Measurements from ENCODE around the gene SMAD9.
"Not testable (repeated sequence)": the region's sequence is repeated elsewhere in the genome, so short reads cannot be mapped to it uniquely, and the experiment has no call there.

SMAD9 gene

DNA sequence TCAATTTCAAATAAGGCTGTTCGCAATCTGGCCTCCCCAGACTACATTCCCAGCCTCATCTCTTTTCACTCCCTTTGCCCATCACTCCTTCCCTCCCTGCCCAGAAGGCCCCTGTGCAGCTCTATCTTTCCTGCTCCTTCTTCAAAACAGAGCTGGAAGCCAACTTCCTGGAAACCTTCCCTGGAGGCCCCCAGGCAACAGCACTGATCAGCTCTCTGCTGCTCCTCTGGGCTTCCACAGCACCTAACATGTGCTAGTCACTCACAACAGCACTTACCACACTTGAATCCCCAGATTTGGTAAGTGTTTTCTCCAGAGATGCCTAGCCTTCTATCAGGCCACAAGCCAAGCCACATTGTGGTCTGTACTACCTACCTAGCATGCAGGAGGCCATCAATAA is 9.5 kb downstream of the SMAD9 start:
- no peak for DNase-seq (ENCODE audit: low spot score)

DNA sequence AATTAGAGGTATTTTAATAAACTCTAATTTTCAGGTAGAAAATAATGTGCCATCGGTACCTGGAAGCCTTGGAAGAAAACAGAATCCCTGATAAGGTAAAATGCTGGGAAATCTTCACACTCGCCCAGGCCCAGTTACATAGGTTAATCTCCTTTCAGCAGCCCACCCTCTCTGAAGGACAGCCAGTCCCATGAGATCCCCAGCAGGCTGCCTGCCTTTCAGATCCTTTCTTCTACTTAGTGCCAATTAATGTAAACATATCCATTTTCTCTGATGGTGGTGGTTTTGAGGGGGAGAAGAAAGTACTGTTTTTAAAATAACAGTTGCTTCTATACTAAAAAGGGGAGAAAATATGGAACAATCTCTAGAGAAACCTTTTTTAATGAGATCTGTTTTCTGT is 12.2 kb downstream of the SMAD9 start:
- DNase-seq (ENCODE audit: low spot score), result no peak

DNA sequence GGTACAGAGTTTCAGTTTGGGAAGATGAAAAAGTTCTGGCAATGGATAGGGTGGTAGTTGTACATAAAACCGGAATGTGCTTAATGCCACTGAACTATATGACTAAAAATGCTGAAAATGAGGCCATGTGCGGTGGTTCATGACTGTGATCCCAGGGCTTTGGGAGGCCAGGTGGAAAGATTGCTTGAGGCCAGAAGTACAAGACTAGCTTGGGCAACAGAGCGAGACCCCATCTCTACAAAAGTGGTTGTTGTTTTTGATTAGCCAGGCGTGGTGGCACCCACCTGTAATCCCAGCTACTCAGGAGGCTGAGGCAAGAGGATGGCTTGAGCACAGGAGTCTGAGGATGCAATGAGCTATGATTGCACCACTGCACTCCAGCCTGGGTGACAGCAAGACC is 12.8 kb downstream of the SMAD9 start:
- DNase-seq (ENCODE audit: low spot score), result no peak

DNA sequence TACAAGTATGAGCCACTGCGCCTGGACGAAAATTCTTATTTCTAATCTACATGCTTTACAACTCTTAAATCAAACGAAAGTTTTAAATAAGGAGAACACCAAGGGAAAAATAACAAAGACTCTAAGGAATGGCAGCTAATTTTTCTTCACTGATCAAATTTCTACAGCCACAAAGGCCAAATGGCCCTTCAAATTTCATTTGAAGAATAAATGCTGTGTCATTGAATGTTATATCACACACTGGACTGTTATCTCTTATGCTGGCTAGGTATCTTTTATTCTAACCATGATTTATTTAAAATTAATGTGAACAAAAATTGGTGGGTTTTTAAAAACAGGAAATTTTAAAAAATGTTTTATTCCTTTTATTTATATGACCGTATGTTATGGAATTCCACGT is 14.1 kb downstream of the SMAD9 start:
- DNase-seq (ENCODE audit: low spot score), result no peak

DNA sequence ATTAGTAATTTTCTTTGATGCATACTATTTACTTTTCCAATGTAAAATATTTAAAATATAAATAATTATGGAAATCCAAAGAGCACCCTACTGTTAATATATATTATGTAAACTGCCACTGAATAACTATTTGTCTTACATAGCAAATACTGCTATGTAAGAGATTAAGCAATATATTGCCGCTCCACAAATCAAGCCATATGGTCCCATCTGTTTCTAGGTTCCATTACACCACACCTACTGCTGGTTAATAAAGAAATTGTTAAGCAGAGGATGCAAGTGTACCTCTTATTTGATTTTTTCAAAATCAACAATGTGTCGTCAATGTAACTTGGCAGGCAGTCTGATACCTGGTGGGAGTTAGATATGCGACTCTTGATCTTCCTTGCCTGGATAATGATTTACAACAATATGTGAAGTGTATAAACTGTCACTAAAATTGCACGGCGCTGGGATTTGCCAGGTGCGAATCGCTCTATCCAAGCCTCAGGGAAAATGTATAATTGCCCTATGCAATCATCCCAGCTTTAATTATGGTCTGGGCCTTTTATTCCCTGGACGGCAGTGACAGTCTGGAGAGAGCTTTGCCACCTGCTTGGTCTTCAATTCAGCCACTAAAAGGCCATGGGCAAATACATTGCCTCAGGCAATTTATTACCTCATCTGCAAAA is 16.0 kb downstream of the SMAD9 start:
- DNase-seq (ENCODE audit: low spot score), result no peak

DNA sequence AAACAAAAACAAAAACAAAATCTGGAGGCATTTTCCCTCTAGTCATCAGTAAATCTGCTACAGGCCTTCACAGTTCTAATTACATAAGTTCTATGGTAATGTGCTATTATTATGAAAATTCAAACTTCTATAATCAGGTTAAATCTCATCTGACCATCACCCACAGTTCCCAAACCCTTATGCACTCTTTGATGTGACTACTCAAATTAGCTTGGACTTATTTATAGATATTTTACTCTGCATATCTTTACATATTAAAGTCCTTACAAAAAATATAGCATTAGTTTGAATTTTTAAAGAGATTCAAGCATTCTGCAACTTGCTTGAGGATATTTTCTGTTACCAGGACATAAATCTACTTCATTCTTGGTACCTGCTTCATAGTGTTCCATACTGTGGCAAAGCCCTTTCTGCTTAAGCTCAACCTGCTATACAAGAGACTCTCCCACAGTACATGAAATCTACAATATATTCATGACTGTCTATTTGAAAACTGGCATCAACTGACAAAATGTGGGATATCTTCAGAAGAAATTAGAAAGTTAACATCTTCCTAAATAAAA is 22.9 kb downstream of the SMAD9 start:
- DNase-seq (ENCODE audit: low spot score), result no peak

DNA sequence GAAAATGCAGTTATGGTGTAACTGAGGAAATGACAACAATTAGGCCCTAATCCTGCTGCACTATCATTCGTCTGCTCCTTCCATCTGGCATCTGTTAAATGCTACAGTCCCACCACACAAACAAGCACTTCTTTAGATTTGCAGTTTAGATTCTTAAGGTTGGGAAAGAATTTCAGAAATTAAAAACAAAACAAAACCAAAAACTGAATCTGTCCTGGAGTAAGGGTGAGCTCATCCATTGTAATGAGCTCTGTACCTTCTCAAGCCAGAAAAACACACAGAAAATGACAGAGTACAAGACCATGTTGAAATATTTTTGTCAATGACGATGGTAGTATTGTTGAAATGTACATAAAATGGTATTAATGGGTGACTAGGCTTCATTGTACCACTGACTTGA is 28.3 kb downstream of the SMAD9 start:
- DNase-seq (ENCODE audit: low spot score), result no peak

DNA sequence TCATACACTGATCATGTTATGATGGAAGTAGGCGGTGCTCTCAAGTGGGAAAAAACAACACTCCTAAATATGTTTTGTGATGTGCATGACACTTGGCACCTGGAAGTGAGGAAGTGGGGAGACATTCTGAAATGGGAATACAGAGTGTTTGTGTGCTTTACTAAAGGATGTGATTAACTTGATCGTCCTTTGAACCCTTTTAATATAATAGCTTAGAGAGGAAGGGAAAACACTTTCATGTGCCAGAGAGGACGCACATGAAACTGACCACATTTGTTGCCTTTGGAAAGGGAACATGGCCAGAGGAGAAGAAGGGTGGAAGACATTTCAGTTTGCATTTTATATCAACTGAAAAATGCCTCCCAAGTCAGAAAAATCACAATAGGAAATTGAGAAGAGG is 31.4 kb downstream of the SMAD9 start:
- no peak for DNase-seq (ENCODE audit: low spot score)

DNA sequence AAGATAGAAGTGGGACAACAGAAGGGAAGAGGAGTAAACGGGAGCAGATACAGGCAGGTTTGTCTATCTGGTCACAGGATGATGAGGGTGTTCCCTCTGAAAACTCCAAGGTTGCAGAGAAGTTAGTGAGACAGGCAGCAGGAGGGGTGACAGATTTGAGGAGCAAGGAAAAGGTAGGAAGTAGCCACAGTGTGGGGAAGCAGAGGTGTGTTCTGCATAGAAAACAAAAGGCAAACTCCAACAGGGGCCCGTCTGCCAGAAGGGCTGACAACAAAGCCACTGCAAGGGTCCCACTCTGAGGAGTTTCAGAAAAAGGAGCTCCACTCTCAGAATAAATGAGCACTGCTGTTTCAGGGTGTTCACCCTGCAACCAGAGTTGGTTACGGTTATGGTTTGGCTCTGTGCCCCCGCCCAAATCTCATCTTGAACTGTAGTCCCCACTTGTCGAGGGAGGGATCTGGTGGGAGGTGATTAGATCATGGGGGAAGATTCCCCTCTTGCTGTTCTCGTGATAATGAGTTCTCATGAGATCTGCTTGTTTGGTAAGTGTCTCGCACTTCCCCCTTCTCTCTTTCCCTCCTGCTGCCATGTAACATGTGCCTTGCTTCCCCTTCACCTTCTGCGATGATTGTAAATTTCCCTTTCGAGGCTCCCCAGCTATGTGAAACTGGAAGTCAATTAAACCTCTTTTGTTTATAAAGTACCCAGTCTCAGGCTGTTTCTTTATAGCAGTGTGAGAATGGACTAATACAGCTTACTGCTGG is 32.1 kb downstream of the SMAD9 start:
- DNase-seq (ENCODE audit: low spot score), result no peak

DNA sequence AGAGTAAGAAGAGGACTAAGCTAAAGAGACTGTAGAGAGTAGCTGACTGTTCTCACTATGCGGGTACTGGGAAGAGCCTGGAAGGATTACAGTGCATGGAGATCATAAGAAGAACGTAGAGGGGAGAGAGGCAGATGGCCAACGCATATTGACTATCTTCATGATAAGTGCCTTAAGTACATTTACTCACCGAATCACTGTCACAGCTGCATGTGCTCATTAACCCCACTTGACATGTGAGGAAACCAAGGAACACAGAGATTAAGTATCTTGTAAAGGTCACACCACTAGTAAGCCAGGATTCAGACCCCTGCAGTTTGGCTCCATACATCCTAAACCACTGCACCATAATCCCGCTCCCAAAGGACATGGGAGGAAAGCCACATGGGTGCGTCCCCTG is 34.1 kb downstream of the SMAD9 start:
- no peak for DNase-seq (ENCODE audit: low spot score)

DNA sequence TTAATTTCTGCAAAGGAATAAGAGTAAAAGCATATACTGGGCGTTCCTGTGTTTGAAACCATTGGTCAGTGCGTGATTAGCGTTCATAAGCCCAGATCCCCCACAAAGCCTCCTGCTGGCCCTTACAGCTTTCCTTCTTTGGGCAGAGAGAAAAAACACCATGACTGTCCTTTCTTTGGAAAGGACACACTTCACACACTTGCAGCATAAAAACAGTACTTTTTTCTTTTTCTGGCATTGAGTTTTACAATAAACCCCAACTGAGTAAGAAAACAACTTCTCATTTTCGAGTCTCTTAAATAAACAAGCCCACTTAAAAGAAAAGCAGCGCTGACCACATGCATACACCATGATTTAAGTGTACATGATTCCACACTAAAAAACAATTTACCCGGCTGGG is 35.8 kb downstream of the SMAD9 start:
- DNase-seq (ENCODE audit: low spot score), result no peak

DNA sequence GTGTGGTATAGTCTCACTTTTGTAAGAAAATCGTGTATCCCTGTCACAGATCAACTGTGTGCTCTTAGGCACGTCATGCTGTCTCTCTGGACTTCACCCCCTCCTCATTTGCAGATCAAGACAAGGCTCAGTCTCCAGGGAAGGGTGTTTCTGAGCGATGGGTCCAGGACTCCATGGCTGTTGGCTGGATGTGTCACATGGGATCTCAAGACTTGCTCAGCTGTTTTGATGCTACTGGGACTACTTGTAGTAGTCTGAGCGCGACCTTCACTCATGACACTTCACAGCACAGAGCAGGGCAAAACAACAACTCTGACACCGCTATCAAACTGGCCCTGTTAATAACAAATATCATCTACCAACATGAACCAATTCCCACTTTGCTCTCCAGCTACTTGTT is 36.2 kb downstream of the SMAD9 start:
- no peak for DNase-seq (ENCODE audit: low spot score)

DNA sequence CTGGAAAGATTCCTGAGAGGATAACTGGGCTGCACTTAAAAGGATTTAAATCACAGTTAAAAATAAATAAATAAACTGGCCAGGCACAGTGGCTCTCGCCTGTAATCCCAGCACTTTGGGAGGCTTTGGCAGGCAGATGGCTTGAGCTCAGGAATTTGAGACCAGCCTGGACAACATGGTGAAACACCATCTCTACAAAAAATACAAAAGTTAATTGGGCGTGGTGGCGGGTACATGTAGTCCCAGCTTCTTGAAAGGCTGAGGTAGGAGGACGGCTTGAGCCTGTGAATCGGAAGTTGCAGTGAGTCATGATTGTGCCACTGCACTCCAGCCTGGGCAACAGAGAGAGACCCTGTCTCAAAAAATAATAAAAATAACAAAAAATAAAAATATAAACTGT is 36.6 kb downstream of the SMAD9 start:
- DNase-seq (ENCODE audit: low spot score), result not testable (repeated sequence)

DNA sequence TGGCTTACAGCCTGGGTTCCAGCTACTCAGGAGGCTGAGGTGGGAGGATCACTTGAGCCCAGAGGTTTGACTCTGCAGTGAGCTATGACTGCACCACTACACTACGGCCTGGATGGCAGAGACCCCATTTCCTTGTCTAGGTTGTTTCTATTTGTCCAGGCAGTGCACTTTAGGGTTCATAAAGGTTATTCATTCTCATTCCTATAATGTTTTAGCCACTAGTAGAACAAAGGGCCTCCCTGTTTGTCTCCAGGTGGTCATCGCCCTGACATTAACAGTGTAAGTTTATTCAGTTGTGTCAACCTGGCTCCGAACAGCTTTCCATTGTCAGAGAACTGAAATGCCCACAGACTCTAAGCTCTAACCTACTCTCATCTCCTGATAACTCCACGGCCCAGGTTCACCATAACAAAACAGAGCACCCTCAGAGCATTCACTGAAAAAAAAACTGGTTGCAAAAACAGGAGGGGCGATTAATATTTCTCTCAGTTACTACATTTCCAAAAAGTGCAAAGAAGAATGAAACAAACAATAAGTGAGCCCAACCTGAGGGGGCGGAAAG is 37.1 kb downstream of the SMAD9 start:
- no peak for DNase-seq (ENCODE audit: low spot score)

DNA sequence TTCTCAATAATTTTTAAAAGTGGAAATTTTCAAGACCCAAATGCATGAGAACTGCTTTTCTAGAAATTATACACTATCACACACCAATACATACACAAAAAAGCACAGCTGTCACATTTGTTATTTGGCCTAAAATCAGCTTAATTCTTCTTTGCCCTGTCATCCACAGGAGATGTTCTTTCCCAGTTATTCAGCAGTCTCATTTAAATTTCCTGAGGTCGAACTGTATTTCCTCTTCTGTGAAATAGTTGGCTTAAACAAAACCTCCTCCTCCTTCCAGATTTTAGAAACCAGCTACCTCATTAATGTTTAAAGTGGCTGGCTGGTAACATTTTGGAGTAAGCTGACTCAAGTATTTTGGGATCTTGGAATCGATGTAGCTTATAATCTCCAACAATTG is 39.1 kb downstream of the SMAD9 start:
- no peak for DNase-seq (ENCODE audit: low spot score)

DNA sequence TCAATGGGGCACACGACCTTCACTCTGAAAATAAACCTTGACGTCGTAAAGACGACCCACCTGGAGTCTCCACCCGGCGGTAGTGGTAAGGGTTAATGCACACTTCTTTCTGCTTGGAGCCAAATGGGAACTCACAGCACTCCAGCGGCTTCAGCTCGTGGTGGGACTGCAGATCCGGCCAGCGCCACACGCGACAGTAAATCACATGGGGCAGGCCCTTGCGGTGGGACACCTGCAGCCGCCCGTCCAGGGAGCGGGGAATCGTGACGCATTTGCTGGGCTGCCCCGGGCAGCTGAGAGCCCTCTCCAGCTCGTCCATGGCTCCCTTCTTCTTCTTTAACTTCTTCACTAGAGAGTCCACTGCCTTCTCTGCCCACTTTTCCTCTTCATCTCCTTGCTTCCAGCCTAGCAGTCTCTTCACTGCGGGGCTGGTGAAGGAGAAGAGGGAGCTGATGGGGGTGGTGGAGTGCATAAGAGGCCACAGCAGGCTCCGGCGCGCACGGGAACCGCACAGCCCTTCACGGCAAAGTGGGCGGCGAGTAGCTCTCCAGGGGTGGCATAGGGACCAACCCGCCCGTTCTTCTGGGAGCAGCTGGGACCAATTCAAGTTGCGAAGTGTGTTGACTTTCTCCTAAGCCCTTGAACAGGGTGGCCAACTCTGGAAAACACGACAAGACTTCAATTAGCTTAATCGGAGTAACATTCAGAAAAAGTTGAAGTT is 40.7 kb downstream of the SMAD9 start:
- DNase-seq (ENCODE audit: low spot score), result no peak

DNA sequence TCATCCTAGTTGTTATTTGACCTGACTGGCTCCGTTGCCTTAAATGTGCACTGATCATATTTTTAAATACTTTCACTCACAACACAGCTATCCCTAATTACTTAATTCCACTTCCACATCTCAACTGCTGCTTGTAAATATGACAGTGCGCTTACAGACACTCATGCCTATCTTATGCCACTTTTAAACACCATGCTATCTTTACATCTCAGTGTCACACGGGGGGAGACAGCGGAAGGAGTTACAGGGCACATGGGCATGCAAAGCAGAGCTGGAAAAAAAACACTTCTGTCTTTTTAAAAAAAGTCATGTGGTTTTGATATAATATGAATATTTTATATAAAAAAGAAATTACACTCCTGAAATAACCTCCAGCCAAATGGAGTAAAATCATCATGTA is 44.1 kb downstream of the SMAD9 start:
- DNase-seq (ENCODE audit: low spot score), result no peak

DNA sequence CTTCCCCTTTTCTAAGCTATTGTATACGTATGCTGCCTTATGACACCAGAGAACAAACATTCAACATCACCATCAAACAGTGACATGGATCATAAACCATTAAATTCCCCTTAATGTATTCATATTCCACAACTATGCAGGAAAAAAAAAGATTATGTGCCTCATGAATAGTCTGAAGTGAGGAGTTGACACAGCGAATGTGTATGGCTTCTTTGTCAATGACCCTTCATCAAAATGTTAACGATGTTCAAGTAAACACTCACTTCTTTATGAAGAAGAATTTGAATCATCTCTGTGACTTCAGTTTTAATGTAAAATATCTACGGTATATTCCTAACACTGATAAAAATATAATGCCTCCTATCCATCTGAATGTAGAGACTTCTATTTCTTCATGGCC is 44.6 kb downstream of the SMAD9 start:
- no peak for DNase-seq (ENCODE audit: low spot score)

DNA sequence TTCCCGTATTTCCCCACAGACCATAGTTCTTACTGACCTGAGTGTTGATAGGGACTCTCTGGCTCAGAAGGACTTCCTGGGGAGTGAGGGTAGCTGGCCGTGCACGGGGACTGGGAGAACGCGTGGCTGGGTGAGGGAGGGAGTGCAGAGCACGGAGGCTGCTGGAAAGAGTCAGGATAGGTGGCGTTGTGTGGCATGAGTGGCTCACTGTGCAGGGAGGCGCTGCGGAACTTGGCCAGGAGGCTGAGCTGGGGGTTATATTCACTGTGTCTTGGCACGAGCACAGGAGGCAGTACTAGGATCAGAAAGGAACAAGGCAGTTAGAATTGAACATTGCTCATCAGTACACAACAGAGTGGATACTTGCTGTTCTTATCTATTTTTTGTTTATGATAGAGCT is 47.4 kb downstream of the SMAD9 start:
- DNase-seq (ENCODE audit: low spot score), result no peak

DNA sequence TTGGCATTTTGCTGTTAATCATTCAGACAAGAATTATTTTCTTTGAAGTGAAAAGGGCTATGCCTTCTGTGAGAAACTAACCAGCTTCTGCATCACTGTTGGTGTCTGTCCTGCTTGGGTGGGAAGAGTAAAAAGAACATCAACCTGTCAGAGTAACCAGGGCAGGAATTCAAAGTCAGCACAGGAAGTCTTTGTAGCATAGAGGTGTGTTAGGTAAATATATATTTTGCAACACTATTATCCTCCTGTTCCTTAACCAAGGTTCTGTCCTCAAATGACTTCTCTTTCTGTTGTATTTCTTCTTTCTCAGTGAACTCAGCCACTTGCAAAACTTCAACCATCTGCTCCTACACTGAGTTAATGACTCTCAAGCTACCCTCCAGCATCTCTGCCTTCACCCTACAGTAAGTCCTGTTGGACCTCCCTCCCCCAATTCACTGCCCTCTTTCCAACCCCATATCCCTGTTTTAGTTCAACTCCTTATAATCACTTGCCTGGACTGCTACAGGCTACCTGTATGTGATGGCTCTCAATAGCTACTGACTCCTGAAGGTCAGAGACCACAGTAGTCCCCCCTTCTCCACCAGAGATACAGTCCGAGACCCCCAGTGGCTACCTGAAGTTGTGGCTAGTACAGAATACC is 49.9 kb downstream of the SMAD9 start:
- no peak for DNase-seq (ENCODE audit: low spot score)

DNA sequence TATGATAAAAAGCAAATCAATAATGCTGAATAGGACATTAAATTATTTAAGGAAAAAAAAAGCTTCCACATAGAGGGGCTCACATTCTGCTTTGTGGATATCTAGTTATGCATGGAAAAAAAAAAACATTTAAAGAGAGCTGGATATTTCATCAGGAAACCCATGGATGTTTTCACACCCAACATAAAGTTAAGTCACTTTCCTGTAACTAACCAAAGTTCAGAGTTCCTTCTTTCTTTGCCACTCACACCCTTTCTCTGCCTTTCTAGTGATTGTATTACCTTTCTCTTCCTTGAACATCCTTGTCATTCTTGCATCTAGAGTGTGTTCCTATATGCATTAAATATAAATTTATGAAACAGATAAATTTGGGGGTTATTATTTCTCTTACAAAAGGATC is 53.8 kb downstream of the SMAD9 start:
- no peak for DNase-seq (ENCODE audit: low spot score)

DNA sequence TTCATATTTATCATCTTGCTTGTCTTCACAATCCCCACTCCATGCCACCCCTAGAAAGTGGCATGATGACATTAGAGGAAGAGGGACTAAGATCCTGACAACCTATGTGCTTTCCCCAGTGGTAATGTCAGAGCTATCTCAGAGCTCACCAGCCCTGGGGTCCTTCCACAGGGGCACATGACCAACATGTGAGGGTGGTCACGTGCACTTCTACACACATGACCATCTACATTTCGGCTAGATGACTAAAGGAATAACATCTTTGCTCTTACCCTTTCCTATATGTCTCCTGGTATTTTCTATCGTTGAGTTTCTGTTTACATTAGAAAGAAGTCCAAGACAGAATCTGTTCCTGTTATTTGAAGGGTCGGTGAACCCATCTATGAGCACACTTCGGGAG is 54.8 kb downstream of the SMAD9 start:
- no peak for DNase-seq (ENCODE audit: low spot score)
